HK-2 (cell line): ENCODE data around the gene PRIM2.
A peak's percentile ranks its signal among the peaks of the same experiment; 100 is the strongest.
"Not testable (repeated sequence)": the region's sequence is repeated elsewhere in the genome, so short reads cannot be mapped to it uniquely, and the experiment has no call there.

ENCODE experiments used
- DNase-seq: peaks from one replicate; pipeline ENCODE4 v3.0.0-alpha.2; 2018; ENCODE audit not compliant: unreplicated experiment

Gene PRIM2, protein sequence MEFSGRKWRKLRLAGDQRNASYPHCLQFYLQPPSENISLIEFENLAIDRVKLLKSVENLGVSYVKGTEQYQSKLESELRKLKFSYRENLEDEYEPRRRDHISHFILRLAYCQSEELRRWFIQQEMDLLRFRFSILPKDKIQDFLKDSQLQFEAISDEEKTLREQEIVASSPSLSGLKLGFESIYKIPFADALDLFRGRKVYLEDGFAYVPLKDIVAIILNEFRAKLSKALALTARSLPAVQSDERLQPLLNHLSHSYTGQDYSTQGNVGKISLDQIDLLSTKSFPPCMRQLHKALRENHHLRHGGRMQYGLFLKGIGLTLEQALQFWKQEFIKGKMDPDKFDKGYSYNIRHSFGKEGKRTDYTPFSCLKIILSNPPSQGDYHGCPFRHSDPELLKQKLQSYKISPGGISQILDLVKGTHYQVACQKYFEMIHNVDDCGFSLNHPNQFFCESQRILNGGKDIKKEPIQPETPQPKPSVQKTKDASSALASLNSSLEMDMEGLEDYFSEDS

DNA sequence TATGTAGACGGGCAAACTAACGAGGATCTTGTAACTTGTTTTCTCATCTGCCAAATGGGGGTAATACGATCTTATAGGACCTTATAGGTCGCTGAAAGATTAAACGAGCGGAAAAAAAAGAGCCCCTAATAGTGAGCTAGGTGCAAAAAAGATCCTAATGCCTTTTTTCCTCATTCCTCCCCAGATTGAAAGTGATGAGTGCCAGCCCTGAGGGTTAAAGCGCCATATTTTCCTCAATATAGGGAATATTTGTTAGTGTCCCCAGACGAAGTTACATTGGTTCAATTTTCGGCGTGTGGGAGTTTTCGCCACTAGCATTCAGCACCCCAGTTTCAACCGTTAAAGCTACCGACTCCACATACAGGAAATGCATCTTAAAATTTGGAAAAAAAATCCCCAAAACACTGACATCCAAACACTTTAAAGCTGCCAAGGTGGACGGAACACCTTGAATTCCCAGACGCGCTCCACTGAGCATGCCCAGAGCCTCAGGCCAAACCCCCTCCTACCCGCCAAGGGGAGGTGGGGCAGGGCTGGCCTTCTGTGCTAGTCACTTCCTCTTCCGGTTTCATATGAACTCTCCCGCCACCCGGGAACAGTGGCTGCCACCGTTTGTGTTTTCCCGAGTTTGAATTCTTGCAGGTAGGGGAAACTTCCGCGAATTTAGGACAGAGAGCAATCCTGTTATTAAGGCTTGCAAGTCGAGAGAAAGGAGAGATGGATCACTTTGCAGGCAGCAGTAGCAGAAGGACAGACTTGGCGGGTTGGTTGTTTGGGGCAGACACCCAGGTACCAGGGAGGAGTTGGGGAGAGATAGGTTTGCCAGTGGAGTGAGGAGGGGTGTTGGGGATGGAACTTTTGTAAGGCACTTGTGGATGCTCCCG, at the start of gene PRIM2:
TSS of gene PRIM2 (plus strand) at position 571 of the 884 bp plus-strand sequence. CDS start 816 bp downstream, outside the sequence.
- peak; percentile 80 for DNase-seq

DNA sequence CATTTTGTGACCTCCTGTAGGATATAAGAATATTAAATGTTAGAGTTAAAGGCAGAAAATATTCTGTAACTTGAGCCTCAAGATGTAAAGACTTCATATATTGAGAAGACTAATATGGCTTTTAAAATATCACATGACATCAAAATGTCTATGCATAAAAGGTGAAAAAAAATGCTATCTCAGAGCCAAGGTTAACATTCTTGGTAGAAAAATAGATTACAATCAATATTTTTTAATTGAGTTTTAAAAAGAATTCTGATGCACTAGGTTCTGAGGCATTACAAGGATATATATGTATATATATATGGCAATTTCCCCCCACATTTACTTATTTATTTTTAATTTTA, 49.2 kb upstream of the PRIM2 start:
- DNase-seq = no peak

DNA sequence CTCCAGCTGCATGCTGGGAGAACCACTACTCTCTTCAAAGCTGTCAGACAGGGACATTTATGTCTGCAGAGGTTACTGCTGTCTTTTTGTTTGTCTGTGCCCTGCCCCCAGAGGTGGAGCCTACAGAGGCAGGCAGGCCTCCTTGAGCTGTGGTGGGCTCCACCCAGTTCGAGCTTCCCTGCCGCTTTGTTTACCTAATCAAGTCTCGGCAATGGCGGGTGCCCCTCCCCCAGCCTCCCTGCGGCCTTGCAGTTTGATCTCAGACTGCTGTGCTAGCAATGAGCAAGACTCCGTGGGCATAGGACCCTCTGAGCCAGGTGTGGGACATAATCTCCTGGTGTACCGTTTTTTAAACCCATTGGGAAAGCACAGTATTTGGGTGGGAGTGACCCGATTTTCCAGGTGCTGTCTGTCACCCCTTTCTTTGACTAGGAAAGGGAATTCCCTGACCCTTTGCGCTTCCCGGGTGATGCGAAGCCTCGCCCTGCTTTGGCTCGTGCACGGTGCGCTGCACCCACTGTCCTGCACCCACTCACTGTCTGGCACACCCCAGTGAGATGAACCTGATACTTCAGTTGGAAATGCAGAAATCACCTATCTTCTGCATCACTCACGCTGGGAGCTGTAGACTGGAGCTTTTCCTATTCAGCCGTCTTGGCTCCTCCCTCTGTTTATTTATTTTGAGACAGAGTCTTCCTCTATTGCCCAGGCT, 43.2 kb upstream of the PRIM2 start:
- not testable (repeated sequence) for DNase-seq

DNA sequence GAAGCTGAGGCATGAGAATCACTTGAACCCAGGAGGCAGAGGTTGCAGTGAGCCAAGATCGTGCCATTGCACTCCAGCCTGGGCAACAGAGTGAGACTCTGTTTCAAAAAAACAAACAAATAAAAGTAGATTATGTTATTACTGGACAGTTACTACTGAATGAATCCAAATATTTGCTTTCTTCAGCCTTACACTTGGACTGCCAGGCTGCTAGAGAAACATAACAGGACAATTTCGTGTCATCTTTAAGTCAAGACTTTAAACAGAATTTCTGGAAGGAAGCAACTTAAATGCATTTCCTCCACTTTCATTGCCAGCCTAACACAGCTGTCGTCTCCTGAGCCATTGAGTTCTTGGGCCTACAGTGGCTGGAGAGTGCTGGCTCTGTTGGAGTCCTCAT, 42.0 kb upstream of the PRIM2 start:
- no peak for DNase-seq

DNA sequence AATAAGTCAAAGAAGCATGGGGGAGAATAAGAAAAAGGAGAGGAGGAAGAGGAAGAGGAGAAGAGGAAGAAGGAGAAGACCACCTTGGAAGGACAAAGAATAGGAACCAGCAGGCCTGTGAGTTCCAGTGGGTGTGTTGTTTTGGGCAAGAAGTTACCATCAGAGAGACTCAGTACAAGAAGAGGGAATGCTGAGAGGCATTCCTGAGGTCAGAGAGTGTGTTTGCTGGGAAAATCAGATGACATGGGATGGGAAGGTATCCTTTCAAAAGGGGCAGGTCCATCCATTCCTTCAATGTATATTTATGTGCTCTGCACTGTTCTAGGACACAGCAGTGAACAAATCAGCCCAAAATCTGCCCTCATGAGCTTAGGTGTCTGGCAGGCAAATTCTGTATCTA, 40.5 kb upstream of the PRIM2 start:
- DNase-seq = no peak

DNA sequence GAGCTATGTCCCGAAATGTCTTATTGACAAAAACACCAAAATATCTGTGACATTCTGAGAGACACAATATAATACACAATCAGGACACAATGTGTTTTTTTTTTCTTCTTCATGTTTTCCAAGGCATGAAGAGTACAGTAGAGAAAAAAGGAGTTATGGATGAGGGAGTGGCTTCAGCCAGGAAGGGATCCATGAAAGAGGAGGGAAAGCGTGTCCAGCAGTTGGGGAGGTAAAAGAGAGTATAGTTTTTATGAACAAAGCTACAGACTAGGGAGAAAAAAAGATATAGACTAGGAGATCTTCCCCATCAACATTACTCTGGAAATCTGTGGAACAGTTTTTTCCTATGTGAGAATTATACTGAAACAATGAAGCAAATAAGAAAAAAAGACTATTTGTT, 38.9 kb upstream of the PRIM2 start:
- DNase-seq = no peak

DNA sequence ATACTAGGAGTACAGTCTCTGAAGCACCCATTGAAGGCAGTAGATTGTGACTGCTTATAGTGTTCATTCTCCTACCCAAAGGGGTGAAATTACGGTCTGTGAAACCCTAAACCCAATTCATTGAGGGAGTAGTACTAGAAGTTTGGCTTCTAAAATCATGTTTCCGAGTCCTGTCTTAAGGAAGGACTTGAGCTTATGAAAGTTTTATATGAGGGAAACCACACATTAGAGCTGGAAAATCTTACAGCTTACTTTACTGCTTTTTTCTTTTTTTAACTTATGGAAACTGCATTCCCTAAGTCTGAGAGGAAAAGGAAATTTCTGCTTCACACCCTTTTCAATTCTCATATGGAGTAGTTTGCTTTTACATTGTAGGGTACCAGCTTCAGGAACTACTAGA, 38.4 kb upstream of the PRIM2 start:
- no peak for DNase-seq

DNA sequence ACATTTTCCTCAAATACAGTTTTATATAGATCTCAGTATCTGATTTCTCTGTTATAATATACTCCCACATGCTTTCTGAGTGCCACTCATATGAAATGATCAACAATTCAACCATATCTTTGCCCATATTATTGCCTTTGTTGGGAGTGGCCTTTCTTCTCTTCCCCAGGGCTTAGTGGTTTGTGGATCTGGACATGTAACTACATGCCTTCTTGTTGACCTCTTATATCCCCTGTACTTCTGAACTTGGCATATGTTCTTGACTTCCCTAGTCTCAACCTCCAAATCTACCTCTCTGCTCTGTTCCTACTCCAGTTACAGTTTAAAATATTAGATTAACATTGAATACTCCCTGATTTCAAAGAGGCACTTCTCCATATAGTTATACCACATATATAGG, 34.3 kb upstream of the PRIM2 start:
- no peak for DNase-seq

DNA sequence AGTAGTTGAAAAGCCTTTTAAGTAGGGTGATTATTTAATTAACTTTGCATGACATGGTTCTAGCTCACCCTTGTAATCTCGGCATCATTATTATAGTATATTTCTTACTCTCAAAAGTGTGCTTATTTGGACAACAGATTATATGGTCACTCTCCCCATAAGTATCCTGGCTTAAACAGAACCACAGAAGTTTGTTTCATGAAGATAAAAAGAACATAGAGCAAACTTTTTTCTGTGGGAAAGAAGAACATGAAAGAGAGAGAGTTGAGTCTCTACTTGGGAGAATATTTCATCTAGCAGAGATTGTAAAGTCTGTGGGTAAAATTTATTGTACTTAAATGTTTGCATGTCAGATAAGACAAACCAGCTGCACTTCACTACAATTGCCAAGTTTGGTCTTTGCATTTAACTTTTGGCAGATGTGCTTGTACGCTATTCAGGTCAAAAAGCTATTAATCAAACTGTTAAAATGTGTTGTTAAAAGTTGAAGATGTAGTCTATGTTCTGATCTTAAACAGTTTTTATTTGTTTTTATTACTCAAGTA, 33.4 kb upstream of the PRIM2 start:
- no peak for DNase-seq

DNA sequence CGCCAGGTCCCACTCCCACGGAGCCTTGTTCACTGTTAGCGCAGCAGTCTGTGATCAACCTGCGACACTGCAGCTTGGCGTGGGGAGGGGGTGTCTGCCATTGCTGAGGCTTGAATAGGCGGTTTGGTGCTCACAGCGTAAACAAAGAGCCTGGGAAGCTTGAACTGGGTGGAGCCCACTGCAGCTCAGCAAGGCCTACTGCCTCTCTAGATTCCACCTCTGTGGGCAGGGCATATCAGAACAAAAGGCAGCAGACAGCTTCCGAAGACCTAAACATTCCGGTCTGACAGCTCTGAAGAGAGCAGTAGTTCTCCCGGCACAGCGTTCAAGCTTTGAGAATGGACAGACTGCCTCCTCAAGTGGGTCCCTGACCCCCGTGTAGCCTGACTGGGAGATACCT, 29.3 kb upstream of the PRIM2 start:
- not testable (repeated sequence) for DNase-seq

DNA sequence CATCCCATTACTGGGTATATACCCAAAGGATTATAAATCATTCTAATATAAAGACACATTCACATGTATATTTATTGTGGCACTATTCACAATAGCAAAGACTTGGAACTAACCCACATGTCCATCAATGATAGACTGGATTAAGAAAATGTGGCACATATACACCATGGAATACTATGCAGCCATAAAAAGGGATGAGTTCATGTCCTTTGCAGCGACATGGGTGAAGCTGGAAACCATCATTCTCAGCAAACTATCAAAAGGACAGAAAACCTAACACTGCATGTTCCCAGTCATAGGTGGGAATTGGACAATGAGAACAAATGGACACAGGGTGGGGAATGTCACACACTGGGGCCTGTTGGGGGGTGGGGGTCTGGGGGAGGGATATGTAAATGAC, 24.0 kb upstream of the PRIM2 start:
- not testable (repeated sequence) for DNase-seq

DNA sequence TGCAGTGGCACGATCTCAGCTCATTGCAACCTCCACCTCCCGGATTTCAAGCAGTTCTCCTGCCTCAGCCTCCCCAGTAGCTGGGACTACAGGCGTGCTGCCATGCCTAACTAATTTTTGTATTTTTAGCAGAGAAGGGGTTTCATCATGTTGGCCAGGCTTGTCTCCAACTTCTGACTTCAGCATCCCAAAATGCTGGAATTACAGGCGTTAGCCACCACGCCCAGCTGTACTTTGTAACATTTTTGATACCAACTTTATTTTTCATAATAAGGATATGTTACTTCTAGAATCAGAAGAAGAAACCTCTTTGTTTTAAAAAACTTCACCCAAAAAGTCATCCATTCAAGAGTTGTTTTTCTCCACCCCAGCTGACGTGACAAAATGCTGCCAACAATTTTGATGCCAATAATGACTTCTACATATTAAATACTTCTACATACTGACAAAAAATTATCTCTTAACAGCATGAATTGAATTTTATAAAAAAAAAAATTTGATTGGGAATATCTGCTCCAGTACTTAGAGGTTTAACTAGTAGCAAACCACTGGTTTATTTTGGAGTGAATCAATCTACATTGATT, 22.5 kb upstream of the PRIM2 start:
- DNase-seq = no peak

DNA sequence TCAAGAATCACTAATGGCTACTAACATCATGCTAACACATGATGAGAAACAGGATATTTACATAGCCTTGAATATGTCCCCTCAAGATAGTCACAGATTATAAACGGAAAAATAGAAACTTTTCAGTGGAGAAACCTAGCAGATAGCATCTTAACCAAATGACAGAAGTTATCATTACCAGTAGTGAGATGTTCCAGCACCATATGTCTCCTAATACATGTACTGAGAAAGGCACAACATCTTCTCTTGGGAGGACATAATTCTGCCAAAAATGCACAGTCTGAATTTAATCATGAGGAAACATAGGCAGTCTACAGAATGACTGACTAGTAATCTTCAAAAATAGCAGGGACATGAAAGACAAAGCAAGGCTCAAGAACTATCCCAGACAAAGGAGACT, 19.9 kb upstream of the PRIM2 start:
- no peak for DNase-seq

DNA sequence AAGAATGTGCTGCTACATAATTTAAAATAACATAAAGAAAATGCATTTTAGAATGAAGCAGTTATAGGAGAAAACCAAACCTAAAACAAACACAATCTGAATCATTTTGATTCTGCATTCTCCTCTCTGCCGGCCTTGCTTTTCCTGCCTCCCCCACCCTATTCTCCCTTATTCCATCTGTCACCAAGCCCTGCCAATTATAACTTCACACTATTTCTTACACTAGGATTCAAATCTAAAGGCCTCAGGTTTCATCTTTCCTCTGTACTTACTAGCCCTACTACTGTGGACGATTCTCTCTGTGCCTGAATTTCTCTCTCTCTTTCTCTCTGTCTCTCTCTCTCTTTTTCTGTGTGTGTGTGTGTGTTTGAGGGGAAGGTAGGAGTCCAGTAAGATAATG, 18.7 kb upstream of the PRIM2 start:
- no peak for DNase-seq

DNA sequence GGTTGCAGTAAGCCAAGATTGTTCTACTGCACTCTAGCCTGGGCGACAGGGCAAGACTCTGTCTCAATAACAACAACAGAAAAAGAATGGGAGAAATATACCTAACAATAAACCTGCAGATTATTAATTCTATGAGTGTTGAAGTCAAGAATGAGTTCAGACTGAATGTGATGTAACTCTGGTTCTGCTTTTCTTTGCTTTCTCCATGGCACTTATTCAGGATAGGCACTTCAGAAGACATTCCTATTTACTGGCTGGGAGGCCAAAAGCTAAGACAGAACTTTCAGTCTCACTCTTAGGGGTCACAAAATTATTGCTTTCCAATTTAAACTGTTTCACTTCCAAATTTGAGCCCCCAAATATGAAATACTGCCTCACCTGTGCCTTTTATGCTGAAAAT, 15.7 kb upstream of the PRIM2 start:
- no peak for DNase-seq

DNA sequence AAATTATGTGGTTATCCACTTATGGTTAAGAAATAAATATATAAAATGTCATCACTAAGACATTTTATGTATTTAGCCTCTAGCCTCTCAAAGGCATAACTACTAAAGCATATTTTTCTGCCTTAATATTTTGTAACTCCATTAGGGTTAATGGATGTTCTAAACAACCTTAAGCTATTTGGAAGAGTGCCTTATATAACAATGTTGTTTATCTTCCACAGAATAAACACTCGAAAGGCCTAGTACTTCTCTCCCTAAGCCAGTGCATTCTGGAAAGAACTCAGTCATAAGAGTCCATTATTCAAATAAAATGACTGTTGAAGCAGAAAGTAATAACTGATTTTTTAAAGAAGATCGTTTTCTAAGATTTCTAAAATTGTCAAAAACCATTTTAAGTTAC, 15.0 kb upstream of the PRIM2 start:
- no peak for DNase-seq

DNA sequence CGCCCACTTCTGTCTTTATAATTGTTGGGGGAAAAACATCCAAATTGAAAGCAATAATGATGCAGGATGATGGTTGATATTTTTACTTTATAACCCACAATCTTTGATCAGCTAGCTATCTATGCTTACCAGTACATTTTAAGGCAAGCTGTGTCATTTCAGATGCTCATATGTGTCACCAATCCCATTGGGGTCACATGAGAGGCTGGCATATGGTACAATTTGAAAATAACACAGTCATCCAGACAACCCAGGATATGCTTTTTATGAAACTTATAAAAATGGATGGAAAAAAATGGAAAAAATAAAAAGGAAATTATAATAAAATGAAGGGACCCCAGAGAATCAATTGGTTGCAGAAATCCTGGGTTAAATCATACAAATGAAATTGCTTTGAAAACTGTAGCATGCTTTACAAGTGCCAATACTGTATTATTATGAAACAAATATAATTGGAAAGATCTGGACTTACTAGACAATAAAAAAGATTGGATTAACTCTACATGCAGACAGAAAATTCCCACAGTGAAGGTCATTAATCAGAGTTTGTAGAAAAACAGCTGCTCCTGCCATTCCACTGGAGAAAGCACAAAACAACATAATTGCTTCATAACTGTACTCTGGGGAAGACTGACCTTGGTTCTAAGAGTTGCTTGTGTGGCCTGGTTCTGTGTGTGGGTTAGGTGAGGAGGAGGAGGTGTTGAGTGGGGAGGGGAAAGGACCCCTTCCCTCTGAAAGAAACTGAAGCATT, 13.3 kb upstream of the PRIM2 start:
- DNase-seq = no peak

DNA sequence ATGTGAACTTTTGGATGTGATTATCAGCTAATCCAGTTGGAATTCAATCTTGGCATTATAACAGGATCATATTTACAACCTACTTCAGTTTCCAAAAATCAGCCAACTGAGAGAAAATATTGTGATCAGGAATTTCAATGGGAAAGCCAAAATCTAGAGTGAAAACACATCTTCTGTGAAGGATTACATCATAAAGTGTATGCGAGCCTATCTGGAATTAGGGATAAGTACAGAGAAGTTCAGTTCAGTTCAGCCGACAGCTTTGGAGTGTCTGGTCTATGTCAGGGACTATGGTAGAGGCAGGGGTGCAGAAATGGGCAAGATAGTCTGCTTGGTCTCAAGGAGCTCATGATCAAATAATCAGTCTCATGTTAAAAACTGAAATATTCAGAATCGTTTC, 12.3 kb upstream of the PRIM2 start:
- no peak for DNase-seq

DNA sequence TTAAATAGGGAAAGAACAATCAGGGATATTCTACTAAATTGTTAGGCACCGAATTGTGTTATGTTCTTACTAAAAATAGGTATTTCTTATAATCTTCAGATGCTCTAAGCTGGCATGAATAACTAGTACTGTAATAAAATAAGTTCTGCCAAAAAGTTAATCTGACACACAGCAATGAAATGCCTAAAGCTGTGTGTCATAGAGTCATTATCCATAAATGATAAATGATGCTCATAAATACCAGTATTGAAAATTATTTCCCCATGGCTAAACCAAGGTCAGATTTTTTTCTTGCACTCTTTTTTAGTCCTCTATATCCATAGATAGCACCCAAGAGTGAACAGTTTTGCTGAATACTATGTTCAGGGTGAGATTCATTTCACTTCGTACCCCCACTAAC, 11.7 kb upstream of the PRIM2 start:
- DNase-seq = no peak

DNA sequence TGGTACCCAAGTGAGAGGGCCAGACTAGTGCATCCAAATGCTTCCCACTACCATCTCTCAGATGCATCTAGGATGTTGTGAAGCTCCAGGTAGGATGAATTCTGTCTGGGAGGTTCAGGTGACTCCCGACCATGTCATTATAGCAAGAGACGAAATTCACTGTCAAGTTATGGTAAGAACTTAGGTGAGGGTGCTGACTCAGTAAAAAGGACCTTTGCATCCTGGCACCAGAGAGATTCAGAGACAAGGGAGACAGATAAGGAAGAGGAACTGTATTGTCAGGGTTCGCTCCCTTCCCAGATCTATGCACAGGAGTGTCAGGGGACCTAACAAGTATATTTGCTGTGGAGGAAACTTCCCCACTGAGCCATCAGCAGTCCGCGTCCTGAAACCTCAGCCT, 11.2 kb upstream of the PRIM2 start:
- DNase-seq = no peak

DNA sequence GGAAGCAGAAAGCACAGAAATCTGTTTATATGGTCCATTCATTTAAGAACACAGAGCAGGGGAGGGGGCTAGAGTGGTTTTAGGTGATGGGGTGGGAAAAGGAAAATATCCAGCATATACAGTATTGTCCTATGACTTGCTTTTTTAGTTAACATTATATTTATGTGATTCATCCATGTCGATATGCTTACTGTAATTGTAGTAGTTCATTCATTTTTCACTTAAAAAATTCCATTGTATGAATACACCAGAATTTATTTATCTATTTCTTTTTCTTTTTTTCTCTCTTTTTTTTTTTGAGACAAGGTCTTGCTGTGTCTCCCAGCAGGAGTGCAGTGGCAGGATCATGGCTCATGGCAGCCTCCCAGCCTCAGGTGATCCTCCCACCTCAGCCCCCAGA, 9.6 kb upstream of the PRIM2 start:
- DNase-seq = no peak
